HG03039 (cell line): Measurements from ENCODE around the gene AOC2.

Source experiments
- ATAC-seq: cut with Tn5 transposase; IDR thresholded peaks from one replicate; pipeline ENCODE4 v1.9.1; 2021; ENCODE audit warnings: mild to moderate bottlenecking, moderate library complexity; ENCODE audit not compliant: unreplicated experiment

AOC2 gene

GRCh38 chr17:42844271-42844670, at the start of gene AOC2:
AOC2 (plus strand) TSS chr17:42844580; CDS start chr17:42844627, 47 bp downstream.
- ATAC-seq: no peak

- ATAC-seq: no peak
These were observed 49.3 kb upstream of the AOC2 start for GRCh38 chr17:42795061-42795460.

GRCh38 chr17:42795465-42795864, 48.9 kb upstream of the AOC2 start:
- ATAC-seq: no peak

GRCh38 chr17:42796066-42796758, 48.2 kb upstream of the AOC2 start:
- ATAC-seq: no peak

- no peak for ATAC-seq
These were observed 47.0 kb upstream of the AOC2 start for GRCh38 chr17:42797067-42798007.

GRCh38 chr17:42798011-42798382, 46.4 kb upstream of the AOC2 start:
- no peak for ATAC-seq

- peak; percentile 64 for ATAC-seq
These were observed 45.7 kb upstream of the AOC2 start, which contains the start of the genes CNTD1 and COA3 for GRCh38 chr17:42798383-42799380. CNTD1 (plus strand) TSS chr17:42798861; CDS start chr17:42799068, 207 bp downstream. COA3 (minus strand) TSS chr17:42798704; CDS start chr17:42798681, 23 bp downstream.

GRCh38 chr17:42803074-42803883, 41.1 kb upstream of the AOC2 start:
- no peak for ATAC-seq

- ATAC-seq: no peak
These were observed 39.4 kb upstream of the AOC2 start for GRCh38 chr17:42804918-42805367.

- ATAC-seq: no peak
These were observed 38.1 kb upstream of the AOC2 start for GRCh38 chr17:42806249-42806648.

GRCh38 chr17:42809250-42809649, 35.1 kb upstream of the AOC2 start:
- no peak for ATAC-seq

- ATAC-seq: no peak
These were observed 29.6 kb upstream of the AOC2 start for GRCh38 chr17:42814633-42815399.

GRCh38 chr17:42817866-42818265, 26.5 kb upstream of the AOC2 start:
- no peak for ATAC-seq

- no peak for ATAC-seq
These were observed 26.0 kb upstream of the AOC2 start for GRCh38 chr17:42818379-42818778.

- ATAC-seq: no peak
These were observed 24.3 kb upstream of the AOC2 start for GRCh38 chr17:42819939-42820535.

GRCh38 chr17:42821176-42821575, 23.2 kb upstream of the AOC2 start:
- ATAC-seq: no peak

GRCh38 chr17:42827472-42827871, 16.9 kb upstream of the AOC2 start:
- no peak for ATAC-seq

GRCh38 chr17:42830971-42831370, 13.4 kb upstream of the AOC2 start:
- ATAC-seq: no peak
